ENCODE data around the gene CDON. TPM values are rescaled to one million over a fixed set of nuclear protein-coding genes. Genes with fewer than 3 reads are reported as not detected.

Gene CDON
- total and polyA plus RNA-seq, 12 donors: 1.4 to 17.1 (median 8.9) TPM

GRCh38 chr11:126039485-126040271 is 23.0 kb downstream of the CDON start:
- no peak for TF ChIP-seq CTCF (IDR thresholded peaks at IDR 0.05)
- no peak overlapping the region for H3K4me3 ChIP-seq
- no peak overlapping the region for H3K27ac ChIP-seq
- H3K4me1 ChIP-seq: peaks cover 0 to 11% (median 1%) of the 10 kb centered on the region in 9 donors
- no peaks in the 10 kb centered on the region for H3K9me3 ChIP-seq
- WGBS, 2 donors: 90 to 92% methylated on average over 9 of the region's 9 CpGs
- no peaks in the 10 kb centered on the region for H3K36me3 ChIP-seq
- intact Hi-C loops (cut with DNase I): no loop called here
- no peaks in the 10 kb centered on the region for H3K27me3 ChIP-seq
- no peak for ATAC-seq
- DNase-seq: no peak

GRCh38 chr11:126035718-126036117 is 26.9 kb downstream of the CDON start:
- Histone ChIP-seq H3K27ac (no peak overlapping the region), H3K4me3 (no peak overlapping the region), H3K36me3 (no peaks in the 10 kb centered on the region), H3K9me3 (no peaks in the 10 kb centered on the region), H3K27me3 (no peaks in the 10 kb centered on the region), H3K4me1 (peaks cover 0 to 24% (median 12%) of the 10 kb centered on the region in 9 donors)
- no peak for DNase-seq
- TF ChIP-seq CTCF (IDR thresholded peaks at IDR 0.05): no peak
- 83 to 89% methylated on average over 5 of the region's 5 CpGs for WGBS, 2 donors
- no peak for ATAC-seq
- intact Hi-C loops (cut with DNase I): no loop called here

- Histone ChIP-seq H3K4me1 (peaks cover 0 to 27% (median 12%) of the 10 kb centered on the region in 9 donors), H3K36me3 (no peaks in the 10 kb centered on the region), H3K27me3 (no peaks in the 10 kb centered on the region), H3K27ac (no peak overlapping the region), H3K9me3 (no peaks in the 10 kb centered on the region), H3K4me3 (no peak overlapping the region)
- DNase-seq (no peak), ATAC-seq (no peak)
- TF ChIP-seq CTCF (IDR thresholded peaks at IDR 0.05): no peak
- WGBS, 2 donors: 66 to 71% methylated on average over 5 of the region's 5 CpGs
- intact Hi-C loops (cut with DNase I): no loop called here
Observed at GRCh38 chr11:126034933-126035425, 27.7 kb downstream of the CDON start.

GRCh38 chr11:126034039-126034932 is 28.4 kb downstream of the CDON start:
- ATAC-seq: peak in 2 of 8 donors; percentile 16 to 51
- H3K36me3 ChIP-seq: no peaks in the 10 kb centered on the region
- no peak overlapping the region for H3K27ac ChIP-seq
- no peaks in the 10 kb centered on the region for H3K9me3 ChIP-seq
- H3K4me1 ChIP-seq: peaks cover 0 to 31% (median 12%) of the 10 kb centered on the region in 9 donors
- no peaks in the 10 kb centered on the region for H3K27me3 ChIP-seq
- intact Hi-C loops (cut with DNase I): no loop called here
- TF ChIP-seq CTCF (IDR thresholded peaks at IDR 0.05): no peak
- 48 to 57% methylated on average over 10 of the region's 10 CpGs for WGBS, 2 donors
- H3K4me3 ChIP-seq: no peak overlapping the region
- DNase-seq: peak in 1 of 2 donors; percentile 6

Measured in heart right ventricle (tissue), 16 donors.